Measurements from ENCODE around the gene WT1.

Gene WT1

DNA sequence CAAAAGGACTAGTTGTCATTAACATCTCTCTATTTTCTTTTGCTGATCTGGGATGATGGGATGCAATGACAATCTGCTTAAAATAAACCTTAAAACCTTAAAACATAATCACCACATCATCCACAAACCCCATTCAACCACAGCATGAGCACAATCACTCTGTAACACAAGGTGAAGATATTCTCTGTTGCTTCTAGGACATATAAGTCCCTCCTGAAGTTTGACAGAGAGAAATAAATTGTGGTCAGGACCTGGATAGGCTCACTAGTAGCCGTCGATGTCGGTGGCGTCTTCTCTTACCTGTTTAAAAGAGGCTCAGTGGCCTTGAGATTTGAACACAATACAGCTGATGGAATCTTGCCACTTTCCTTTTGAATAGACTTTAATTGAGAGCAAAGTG, 47.9 kb downstream of the WT1 start:
- TF ChIP-seq, protein P1, sequence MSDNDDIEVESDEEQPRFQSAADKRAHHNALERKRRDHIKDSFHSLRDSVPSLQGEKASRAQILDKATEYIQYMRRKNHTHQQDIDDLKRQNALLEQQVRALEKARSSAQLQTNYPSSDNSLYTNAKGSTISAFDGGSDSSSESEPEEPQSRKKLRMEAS (IDR thresholded peaks at IDR 0.05), result no peak
- no peak for TF ChIP-seq YY1 (IDR thresholded peaks at IDR 0.05; ENCODE audit: low read depth)
- TF ChIP-seq EGR1 (IDR thresholded peaks at IDR 0.05), result no peak
- no peak for TF ChIP-seq FOXM1 (IDR thresholded peaks at IDR 0.05; ENCODE audit: borderline replicate concordance, low read depth)
- TF ChIP-seq, protein P2, sequence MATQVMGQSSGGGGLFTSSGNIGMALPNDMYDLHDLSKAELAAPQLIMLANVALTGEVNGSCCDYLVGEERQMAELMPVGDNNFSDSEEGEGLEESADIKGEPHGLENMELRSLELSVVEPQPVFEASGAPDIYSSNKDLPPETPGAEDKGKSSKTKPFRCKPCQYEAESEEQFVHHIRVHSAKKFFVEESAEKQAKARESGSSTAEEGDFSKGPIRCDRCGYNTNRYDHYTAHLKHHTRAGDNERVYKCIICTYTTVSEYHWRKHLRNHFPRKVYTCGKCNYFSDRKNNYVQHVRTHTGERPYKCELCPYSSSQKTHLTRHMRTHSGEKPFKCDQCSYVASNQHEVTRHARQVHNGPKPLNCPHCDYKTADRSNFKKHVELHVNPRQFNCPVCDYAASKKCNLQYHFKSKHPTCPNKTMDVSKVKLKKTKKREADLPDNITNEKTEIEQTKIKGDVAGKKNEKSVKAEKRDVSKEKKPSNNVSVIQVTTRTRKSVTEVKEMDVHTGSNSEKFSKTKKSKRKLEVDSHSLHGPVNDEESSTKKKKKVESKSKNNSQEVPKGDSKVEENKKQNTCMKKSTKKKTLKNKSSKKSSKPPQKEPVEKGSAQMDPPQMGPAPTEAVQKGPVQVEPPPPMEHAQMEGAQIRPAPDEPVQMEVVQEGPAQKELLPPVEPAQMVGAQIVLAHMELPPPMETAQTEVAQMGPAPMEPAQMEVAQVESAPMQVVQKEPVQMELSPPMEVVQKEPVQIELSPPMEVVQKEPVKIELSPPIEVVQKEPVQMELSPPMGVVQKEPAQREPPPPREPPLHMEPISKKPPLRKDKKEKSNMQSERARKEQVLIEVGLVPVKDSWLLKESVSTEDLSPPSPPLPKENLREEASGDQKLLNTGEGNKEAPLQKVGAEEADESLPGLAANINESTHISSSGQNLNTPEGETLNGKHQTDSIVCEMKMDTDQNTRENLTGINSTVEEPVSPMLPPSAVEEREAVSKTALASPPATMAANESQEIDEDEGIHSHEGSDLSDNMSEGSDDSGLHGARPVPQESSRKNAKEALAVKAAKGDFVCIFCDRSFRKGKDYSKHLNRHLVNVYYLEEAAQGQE (IDR thresholded peaks at IDR 0.05; ENCODE audit: low read depth), result no peak
- TF ChIP-seq EP300 (IDR thresholded peaks at IDR 0.05; ENCODE audit: borderline replicate concordance), result no peak
- TF ChIP-seq CREB1 (IDR thresholded peaks at IDR 0.05; ENCODE audit: low read depth), result no peak
- no peak for TF ChIP-seq TCF12 (IDR thresholded peaks at IDR 0.05; ENCODE audit: low read depth)
- TF ChIP-seq CEBPB (IDR thresholded peaks at IDR 0.05), result no peak
- no peak for TF ChIP-seq TAF1 (IDR thresholded peaks at IDR 0.05; ENCODE audit: low read depth)
- TF ChIP-seq, protein P3, sequence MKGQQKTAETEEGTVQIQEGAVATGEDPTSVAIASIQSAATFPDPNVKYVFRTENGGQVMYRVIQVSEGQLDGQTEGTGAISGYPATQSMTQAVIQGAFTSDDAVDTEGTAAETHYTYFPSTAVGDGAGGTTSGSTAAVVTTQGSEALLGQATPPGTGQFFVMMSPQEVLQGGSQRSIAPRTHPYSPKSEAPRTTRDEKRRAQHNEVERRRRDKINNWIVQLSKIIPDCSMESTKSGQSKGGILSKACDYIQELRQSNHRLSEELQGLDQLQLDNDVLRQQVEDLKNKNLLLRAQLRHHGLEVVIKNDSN (IDR thresholded peaks at IDR 0.05), result no peak
- no peak for TF ChIP-seq ZBTB7A (IDR thresholded peaks at IDR 0.05; ENCODE audit: low read depth)
- TF ChIP-seq RAD21 (IDR thresholded peaks at IDR 0.05; ENCODE audit: low read depth), result no peak
- no peak for TF ChIP-seq NFIC (IDR thresholded peaks at IDR 0.05)
- no peak for TF ChIP-seq TEAD4 (IDR thresholded peaks at IDR 0.05)

DNA sequence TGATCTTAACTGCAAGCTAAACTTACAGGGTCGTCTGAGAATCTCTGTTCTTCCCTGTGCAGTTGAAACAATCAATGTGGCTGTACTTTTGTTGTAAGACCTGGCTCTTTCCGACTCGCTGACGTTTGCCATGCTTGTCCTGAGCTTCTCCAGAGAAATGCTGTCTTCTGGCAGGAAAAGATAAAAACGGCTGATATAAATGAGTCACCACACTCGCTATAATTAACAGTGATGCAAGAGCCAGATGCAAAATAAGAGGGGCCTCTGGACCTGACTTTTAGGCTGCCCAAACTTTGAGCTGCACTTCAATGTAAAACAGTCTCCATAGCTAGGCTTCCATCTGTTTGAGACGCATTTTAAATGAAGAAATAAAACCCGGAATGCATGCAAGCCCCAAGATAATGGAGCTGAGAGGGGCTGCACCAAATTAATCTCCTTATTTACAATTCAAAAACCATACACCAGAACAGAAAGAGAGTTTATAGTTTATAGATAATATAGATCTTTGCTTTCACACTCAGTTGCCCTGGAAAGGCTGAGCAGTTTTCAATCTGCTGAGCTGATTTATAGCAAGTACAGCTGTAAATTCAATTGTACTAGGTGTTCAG, 48.5 kb downstream of the WT1 start:
- TF ChIP-seq CEBPB (IDR thresholded peaks at IDR 0.05), result no peak
- no peak for TF ChIP-seq EP300 (IDR thresholded peaks at IDR 0.05; ENCODE audit: borderline replicate concordance)
- no peak for TF ChIP-seq FOXM1 (IDR thresholded peaks at IDR 0.05; ENCODE audit: borderline replicate concordance, low read depth)
- no peak for TF ChIP-seq TCF12 (IDR thresholded peaks at IDR 0.05; ENCODE audit: low read depth)
- TF ChIP-seq EGR1 (IDR thresholded peaks at IDR 0.05), result no peak
- TF ChIP-seq TAF1 (IDR thresholded peaks at IDR 0.05; ENCODE audit: low read depth), result no peak
- TF ChIP-seq ZBTB7A (IDR thresholded peaks at IDR 0.05; ENCODE audit: low read depth), result no peak
- TF ChIP-seq YY1 (IDR thresholded peaks at IDR 0.05; ENCODE audit: low read depth), result no peak
- no peak for TF ChIP-seq TEAD4 (IDR thresholded peaks at IDR 0.05)
- TF ChIP-seq, protein P1 (IDR thresholded peaks at IDR 0.05), result no peak
- no peak for TF ChIP-seq NFIC (IDR thresholded peaks at IDR 0.05)
- TF ChIP-seq, protein P3 (IDR thresholded peaks at IDR 0.05), result no peak
- TF ChIP-seq RAD21 (IDR thresholded peaks at IDR 0.05; ENCODE audit: low read depth), result no peak
- TF ChIP-seq, protein P2 (IDR thresholded peaks at IDR 0.05; ENCODE audit: low read depth), result no peak
- no peak for TF ChIP-seq CREB1 (IDR thresholded peaks at IDR 0.05; ENCODE audit: low read depth)

DNA sequence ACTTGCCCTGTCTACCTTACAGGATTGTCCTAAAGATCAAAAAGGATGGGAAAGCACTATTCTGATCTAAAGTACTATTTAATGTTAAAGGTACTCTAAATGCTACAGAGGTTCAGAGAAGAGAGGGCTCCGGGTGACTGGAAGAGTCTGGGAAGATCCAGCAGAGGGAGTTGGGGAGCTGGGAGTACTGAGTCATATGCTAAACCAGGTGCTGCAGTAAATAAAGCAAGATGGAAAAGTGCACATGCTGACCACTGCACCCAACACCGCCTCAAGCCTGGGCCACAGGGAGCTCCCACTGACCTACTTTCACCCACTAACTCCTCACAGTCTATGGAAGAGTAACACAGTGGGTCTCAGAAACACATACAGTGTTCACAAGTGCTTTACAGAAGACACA, 49.3 kb downstream of the WT1 start:
- no peak for TF ChIP-seq EP300 (IDR thresholded peaks at IDR 0.05; ENCODE audit: borderline replicate concordance)
- peak; percentile 53 for TF ChIP-seq RAD21 (IDR thresholded peaks at IDR 0.05; ENCODE audit: low read depth)
- TF ChIP-seq, protein P3 (IDR thresholded peaks at IDR 0.05), result no peak

DNA sequence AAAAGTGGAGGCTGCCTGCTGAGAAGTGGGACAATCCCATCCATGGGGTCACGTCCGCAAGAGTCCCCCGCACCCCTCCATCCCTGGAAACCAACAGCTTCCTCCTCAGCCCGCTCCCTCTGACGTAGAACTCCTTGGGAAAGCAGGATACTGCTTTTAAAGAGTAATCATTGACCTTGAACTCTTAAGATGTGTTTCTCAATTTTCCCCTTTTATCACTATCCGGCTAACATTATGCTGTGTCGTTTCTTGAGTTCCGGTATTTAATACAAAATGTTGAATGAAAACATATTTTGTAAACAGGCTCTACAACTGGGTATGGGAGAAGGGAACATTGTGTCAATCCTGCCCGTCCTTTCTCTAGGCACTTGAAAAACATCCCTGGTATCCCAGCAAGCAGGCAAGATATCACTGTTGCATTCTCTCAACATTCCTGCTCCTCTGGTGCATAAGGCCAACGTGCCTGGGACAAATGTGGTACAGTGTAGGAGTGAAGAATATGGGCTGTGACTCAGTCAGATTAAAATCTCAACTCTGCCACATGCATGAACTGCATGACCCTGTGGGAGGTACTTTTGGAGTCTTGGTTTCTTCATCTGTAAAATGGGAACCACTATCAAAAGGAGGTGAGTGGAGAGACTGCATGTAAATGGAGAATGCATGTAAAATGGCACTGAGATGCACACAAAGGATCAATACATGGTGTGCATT, 52.8 kb downstream of the WT1 start:
- no peak for TF ChIP-seq NFIC (IDR thresholded peaks at IDR 0.05)
- TF ChIP-seq EGR1 (IDR thresholded peaks at IDR 0.05), result no peak
- no peak for TF ChIP-seq CEBPB (IDR thresholded peaks at IDR 0.05)
- TF ChIP-seq, protein P3 (IDR thresholded peaks at IDR 0.05), result no peak
- TF ChIP-seq, protein P2 (IDR thresholded peaks at IDR 0.05; ENCODE audit: low read depth), result no peak
- no peak for TF ChIP-seq ZBTB7A (IDR thresholded peaks at IDR 0.05; ENCODE audit: low read depth)
